H1 (cell line): ENCODE data around the gene VWA3B. TPM values are rescaled to one million over a fixed set of nuclear protein-coding genes. Genes with fewer than 3 reads are reported as not detected.

Experiments
- EZH2 ChIP-seq: fragments of 200-600 bp; sonication (generic); IDR thresholded peaks from 2 replicates; pipeline ENCODE4 v1.7.1; 2012; ENCODE audit warnings: low read depth, mild to moderate bottlenecking, moderate library complexity, low read length, inconsistent platforms; ENCODE audit not compliant: severe bottlenecking
- JUN ChIP-seq: IDR thresholded peaks from 2 replicates; pipeline ENCODE4 v1.6.1; 2011; ENCODE audit warnings: low read depth, mild to moderate bottlenecking, improper control_type of control experiment, low read length
- JUND ChIP-seq: IDR thresholded peaks from 2 replicates; pipeline ENCODE4 v1.6.1; 2011; ENCODE audit warnings: mild to moderate bottlenecking, improper control_type of control experiment, low read length
- MAFK ChIP-seq: IDR thresholded peaks from 2 replicates; pipeline ENCODE4 v1.6.1; 2012; ENCODE audit warnings: low read depth, mild to moderate bottlenecking, improper control_type of control experiment, low read length
- ZNF274 ChIP-seq: IDR thresholded peaks from 2 replicates; pipeline ENCODE4 v1.7.0; 2012; ENCODE audit warnings: low read length, borderline replicate concordance; ENCODE audit errors: extremely low read depth
- polyA plus RNA-seq, 7 experiments: library from polyadenylated mRNA; depleted of rRNA in 3 of 7; stranded (reverse) in 5 of 7; unstranded in 2 of 7; fragments of >200 nt in 5 of 7; fragments of 200-250 nt in 2 of 7; gene quantifications; 1 replicate in 5 of 7; 2 replicates in 1 of 7; 4 replicates in 1 of 7; pipeline versions ENCODE4 v1.2.1 to v1.2.3, GENCODE V29; 2011 to 2013; ENCODE audit warnings: missing spikeins in 2 of 7, mixed read lengths in 2 of 7
- total RNA-seq: library from RNA; stranded (reverse); fragmentation: NEBNext Ultra II Directional; extraction: Animal tissue kit (Norgen Biotek cat#: 25700); gene quantifications from 2 replicates; pipeline ENCODE4 v1.2.1, GENCODE V29; 2021

Gene VWA3B
- total and polyA plus RNA-seq, 2 of the 8 experiments (the other 6 are each of a cell fraction or from before 2014, with no cell fraction given): not detected

DNA sequence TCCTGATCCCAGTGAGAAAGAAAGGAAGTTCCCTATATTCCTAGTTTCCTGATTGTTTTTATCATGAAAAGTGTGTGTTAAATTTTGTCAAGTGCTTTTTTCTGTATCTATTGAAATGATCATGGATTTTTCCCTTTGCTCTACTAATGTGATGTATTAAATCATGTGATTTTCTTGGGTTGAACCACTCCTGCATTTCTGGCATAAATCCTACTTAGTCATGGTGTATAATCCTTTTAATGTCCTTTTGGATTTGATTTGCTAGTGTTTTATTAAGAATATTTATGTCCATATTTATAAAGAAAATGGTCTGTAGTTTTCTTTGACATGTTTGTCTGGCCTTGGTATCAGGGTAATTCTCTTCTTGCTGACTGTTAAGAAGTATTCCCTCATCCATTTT lies 171.9 kb downstream of the VWA3B start (continued):
- TF ChIP-seq EZH2: no peak
- TF ChIP-seq ZNF274: no peak
- TF ChIP-seq MAFK: no peak
- TF ChIP-seq JUND: no peak
- TF ChIP-seq JUN: no peak
- TF ChIP-seq, all 59 proteins: peak for 0
